RPMI7951 (cell line): ENCODE results near the gene IQCN. TPM values are rescaled to one million over a fixed set of nuclear protein-coding genes. Genes with fewer than 3 reads are reported as not detected.

Experiments used
- DNase-seq: peaks from one replicate; pipeline ENCODE4 v3.0.0-alpha.2; 2012; ENCODE audit warnings: low read depth
- total RNA-seq: library from RNA; depleted of rRNA; stranded (reverse); fragments of >200 nt; shearing (Covaris generic); gene quantifications from 2 replicates; pipeline ENCODE4 v1.2.3, GENCODE V29; 2014

The IQCN gene
- total RNA-seq, 1 experiment from 2014 or later = 0.36 TPM

GRCh38 chr19:18266771-18267686, 7.2 kb downstream of the IQCN start:
- no peak for DNase-seq

GRCh38 chr19:18265582-18265981, 8.7 kb downstream of the IQCN start:
- DNase-seq = no peak

GRCh38 chr19:18264971-18265540, 9.2 kb downstream of the IQCN start:
- DNase-seq = no peak

DNA sequence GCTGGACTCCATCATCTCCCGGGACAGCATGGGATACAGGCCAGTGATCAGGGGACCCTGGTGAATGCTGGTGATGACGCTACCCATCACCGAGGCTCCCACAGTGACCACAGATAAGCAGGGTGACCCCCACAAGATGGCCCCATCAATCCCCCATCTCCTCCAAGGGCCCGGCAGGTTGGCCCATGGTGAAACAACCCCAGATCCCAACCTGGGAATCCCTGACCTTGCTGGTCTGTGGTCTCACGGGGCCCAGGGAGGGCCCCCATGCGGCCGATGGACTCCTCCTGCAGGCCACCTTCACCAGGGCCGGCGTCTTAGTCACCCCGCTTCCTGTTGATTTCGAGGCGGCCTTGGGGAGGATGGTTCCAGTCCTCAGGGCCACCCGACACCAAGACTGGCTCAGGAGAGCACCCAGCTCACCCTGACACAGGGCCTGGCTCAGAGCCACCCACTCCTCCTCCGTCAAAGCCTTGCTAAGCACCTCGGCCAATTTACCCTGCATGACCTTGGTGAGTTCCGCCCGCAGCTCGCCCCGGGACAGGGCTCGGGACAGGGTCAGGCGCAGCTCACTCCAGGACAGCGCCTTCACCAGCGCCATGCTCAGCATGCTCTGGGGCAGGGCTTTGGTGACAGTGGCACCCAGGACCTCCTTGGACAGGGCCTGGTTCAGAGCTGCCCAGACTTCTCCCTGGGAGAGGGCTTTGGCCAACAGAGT, 10.0 kb downstream of the IQCN start:
- DNase-seq = no peak

GRCh38 chr19:18263324-18264136, 10.7 kb downstream of the IQCN start:
- no peak for DNase-seq

DNA sequence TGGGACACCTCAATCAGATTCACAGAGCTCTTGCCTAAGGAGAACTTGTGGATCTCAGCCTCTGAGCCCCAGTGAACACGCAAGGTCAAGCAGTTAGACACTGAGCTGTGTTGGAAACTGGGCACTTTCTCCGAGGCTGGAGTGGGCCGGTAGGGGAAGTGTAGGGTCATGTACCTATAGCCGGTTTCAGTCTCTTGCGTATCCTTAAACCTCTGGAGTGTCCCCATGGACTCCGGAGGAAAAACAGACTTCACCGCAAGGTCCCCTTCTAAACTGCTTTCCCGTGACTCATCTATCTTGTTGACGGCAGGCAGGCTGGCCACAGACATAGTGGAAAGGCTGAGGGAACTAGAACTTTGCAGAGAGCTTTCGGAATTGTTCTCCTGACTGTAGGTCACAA, 11.3 kb downstream of the IQCN start:
- DNase-seq = peak; percentile 54

GRCh38 chr19:18262144-18262543, 12.1 kb downstream of the IQCN start:
- DNase-seq = no peak

DNA sequence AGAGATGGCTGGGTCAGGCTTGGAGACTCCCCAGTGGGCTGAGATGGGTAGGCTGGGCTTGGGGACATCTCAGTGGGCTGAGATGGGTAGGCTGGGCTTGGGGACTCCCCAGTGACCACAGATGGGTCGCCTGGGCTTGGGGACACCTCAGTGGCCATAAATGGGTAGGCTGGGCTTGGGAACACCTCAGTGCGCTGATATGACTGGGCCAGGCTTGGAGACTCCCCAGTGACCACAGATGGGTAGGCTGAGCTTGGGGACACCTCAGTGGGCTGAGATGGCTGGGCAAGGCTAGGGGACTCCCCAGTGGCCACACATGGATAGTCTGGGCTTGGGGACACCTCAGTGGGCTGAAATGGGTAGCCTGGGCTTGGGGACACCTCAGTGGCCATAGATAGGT, 12.8 kb downstream of the IQCN start:
- no peak for DNase-seq

GRCh38 chr19:18259893-18260292, 14.4 kb downstream of the IQCN start:
- no peak for DNase-seq

- no peak for DNase-seq
These were observed 16.5 kb downstream of the IQCN start for GRCh38 chr19:18257503-18258470.

DNA sequence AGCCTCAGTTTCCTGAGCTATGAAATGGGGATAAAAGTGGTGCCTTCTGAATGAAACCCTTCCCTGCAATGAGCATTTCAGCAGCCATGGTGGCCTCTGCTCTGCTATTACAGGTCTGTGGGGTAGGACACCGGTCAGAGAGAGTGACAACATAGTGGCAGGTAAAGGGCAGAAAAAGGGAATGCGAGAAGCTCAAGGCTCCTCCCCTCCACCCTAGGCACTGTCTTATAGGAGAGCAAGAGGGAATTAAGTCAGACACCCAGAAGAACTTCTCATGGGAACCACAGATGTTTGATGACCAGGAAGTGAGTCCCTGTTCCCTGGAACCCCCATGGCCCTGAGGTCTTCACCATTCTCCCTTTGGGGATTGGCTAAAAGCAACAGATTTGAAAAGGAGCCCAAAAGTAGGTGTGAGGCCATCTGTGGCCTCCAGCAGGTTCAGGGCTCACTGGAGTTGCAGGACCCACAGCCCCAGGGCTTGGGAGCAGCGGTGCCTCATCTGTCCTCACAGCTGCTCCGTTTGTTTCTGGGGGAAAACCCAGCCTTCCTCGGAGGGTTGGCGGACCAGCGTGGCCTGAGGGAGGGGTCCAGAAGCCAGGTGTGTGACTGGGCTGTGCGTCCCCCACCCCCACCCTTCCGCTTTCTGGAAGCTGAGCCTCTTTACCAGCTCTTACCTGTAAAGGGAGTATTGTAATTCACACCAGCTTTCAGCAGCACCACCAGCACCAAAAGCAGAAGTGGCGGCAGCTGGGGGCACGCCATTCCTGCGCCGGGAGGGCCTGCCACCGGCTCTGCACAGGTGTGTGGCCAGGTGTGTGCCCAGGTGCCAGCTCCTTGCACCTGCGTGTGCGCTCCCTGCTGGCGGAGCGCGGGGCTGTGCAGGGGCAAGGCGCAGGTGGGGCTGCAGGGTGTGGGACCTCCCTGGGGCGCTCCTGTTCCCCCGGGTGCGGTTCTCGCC, 19.4 kb downstream of the IQCN start:
- DNase-seq = no peak

- DNase-seq = no peak
These were observed 20.5 kb downstream of the IQCN start for GRCh38 chr19:18253716-18254115.

GRCh38 chr19:18253130-18253529, 21.1 kb downstream of the IQCN start:
- DNase-seq = no peak

DNA sequence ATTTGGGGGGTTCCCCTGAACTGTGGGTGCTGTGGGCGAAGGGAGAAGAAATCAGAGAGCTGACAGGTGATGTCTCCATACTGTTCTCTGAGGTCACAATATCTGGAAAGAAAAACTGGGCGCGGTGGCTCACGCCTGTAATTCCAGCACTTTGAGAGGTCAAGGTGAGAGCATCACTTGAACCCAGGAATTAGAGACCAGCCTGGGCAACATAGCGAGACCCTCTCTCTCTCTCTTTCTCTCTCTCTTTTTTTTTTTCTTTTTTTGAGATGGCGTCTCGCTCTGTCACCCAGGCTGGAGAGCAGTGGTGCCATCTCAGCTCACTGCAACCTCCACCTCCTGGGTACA, 21.9 kb downstream of the IQCN start:
- DNase-seq = no peak

- DNase-seq = peak; percentile 61
These were observed 22.5 kb downstream of the IQCN start for GRCh38 chr19:18251587-18252369.

DNA sequence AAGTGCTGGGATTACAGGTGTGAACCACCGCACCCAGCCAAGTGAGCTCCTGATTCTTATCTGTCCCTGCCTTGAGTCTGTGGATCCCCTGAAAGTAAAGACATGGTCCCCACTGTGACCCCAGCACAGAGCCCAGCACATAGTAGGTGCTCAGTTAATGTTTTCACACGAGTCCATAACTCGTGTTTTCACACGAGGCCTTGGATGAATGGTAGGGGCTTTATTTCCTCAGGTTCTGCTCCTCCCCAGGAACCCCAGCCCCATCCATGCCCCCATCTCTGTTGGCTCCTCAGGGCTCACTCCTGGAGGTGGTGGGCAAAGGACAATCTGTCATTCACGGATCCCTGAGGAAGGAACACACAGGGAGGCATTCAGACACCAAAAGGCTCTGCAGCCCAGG, 24.4 kb downstream of the IQCN start:
- no peak for DNase-seq

DNA sequence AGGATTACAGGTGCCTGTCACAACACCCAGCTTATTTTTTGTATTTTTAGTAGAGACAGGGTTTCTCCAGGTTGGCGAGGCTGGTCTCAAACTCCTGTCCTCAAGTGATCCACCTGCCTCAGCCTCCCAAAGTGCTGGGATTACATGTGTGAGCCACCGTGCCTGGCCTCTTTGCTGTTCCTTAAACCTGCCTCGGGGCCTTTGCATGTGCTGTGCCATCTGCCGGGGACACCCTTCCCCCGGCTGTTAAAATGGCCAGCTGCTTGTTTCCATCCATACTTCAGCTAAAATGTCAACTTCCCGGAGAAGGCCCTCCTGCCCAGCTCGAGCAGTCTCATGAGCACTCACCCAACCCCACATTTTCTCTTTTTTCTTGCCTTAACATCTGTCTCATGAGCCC, 29.0 kb downstream of the IQCN start:
- DNase-seq = no peak

- DNase-seq = no peak
These were observed 34.9 kb downstream of the IQCN start for GRCh38 chr19:18239303-18239702.

DNA sequence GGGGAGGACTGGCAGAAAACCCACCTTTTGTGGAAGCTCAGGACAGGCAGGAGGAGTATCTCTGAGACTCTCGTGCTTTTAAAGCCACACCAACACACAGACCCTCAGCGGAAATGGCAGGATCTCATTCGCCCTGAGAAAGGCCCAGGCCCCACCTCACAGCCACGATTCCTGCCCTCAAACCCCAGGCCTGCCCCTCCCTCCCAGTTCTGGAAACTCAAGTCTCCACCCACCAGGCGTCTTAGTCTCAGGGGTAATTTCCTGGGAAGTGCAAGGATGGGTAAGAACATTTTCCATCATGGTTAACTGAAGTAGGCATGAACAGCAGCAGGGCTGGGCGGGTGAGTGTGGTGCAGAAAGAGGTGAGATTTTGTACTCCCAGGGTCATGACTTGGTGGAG, 40.1 kb downstream of the IQCN start:
- no peak for DNase-seq
